IPS-11a (cell line): ENCODE results near the gene MTHFD1L.

Experiments
- H3K4me3 ChIP-seq: one replicate; pipeline ENCODE4 v1.5.1; 2013; ENCODE audit warnings: low read depth, low read length, control low read depth

The MTHFD1L gene

DNA sequence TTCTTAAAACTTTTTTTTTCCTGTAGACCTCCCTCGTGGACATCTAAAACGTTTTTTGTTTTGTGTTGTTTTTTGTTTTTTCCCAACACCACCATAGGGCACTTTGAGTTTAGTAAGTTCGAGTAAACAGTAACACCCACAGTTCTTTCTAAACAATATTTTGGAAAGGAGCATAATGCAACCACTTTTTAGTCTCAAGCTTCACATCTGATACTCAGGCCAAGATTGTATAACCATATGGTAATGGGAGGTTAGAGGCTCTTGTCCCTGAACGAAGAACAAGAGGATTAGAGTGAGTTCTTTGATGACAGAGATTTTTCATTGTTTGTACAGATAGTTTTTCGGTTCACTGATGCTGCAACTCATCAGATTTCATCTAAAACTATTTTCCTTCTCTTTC lies 144.6 kb downstream of the MTHFD1L start:
- H3K4me3 ChIP-seq: no peak overlapping the region

- no peak overlapping the region for H3K4me3 ChIP-seq
These were observed 147.1 kb downstream of the MTHFD1L start for GRCh38 chr6:151012321-151013294.

- H3K4me3 ChIP-seq: no peak overlapping the region
These were observed 149.1 kb downstream of the MTHFD1L start for GRCh38 chr6:151014404-151015100.

- H3K4me3 ChIP-seq: no peak overlapping the region
These were observed 149.7 kb downstream of the MTHFD1L start for GRCh38 chr6:151015101-151015700.

DNA sequence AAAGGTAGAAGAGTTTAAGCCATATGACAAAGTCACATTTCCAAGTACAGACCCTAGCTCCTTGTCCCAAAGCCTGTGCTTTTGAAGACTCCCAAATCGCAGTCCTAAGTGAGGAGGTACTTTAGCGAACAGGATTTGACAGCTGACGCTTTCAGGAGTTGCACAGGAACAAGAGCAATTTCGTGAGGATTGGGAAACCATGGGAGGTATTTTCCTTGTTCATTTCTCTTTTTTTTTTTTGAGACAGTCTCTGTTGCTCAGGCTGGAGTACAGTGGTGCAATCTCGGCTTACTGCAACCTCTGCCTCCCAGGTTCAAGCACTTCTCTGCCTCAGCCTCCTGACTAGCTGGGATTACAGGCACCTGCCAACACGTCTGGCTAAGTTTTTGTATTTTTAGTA lies 150.6 kb downstream of the MTHFD1L start:
- H3K4me3 ChIP-seq: no peak overlapping the region

GRCh38 chr6:151018046-151018445 lies 152.5 kb downstream of the MTHFD1L start:
- no peak overlapping the region for H3K4me3 ChIP-seq

DNA sequence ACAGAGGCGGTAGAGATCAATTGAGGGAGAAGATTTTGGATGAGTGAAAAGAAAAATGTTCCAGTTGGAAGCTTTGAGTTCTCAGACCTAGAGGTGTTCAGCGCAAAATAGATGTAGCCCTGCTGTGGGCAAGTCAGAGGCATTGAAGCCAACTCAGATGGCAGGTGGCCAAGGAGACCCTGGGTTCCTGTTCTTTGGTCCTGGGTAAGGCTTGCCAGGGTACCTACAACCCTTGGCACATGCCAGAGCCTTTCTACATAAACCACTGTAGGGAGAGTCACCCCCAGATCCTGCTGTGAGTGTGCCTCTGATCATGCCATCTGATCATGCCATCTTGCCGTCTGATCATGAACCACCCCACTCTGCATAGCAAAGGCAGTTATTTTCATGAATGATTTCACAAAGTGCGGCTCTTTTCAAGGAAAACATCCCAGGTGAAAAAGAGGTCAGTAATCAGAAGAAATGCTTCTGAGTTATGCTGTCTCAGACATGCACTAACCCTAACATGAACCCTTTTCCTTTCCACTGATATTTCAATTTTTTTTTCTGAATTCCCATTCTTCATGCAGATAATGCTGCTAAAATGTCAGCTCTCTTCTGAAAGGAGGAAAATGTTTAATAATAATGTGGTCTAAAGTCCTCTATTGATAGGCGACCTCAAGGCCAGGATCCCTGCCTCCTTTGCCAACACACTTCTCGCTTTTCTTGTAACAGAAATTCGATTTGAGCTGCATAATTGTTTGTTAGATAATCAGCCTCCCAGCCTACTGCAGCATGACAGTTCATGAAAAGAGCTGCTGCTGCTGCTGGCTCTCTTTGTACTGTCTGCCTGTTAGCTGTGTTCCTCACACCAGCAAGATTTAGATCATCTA lies 153.6 kb downstream of the MTHFD1L start:
- no peak overlapping the region for H3K4me3 ChIP-seq

- H3K4me3 ChIP-seq: no peak overlapping the region
These were observed 156.4 kb downstream of the MTHFD1L start for GRCh38 chr6:151021896-151022295.

DNA sequence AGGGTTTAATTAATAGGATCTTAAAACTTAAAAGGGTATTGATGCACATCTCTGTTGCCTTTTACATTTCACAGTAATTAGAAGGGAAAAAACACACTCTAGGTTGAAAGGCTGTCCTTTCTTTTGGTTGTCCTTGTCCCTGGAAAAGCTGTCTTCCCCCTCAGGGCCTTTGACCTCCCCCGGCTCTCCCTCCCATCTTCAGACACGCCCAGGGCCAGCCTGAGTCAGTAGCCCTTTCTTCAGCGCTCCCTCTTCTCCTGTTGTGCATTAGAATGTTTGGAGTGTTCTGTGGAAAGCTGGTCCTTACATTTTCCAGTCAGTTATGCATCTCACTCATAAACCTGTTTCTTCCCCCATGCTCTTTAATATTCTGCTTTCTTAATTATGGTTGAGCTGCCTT lies 157.0 kb downstream of the MTHFD1L start:
- no peak overlapping the region for H3K4me3 ChIP-seq

DNA sequence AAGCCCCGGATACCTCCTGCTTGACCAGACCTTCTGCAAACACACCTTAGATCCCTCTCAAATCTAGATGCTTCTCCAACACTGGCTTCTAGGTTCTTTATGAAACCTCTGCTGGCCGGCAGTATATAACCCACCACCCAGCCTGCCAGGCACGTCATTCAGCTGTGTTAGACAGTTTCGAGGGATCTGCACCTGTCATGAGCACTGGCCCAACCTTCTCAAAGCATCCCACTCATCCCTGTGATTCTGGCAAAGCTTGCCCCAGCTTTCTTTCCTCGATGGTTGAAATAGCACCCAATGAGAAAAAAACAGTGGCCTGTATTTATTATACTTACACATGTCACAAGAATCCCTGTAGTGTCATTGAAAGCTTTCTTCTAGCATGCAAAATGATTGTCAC lies 157.8 kb downstream of the MTHFD1L start:
- no peak overlapping the region for H3K4me3 ChIP-seq

- H3K4me3 ChIP-seq: no peak overlapping the region
These were observed 159.1 kb downstream of the MTHFD1L start for GRCh38 chr6:151024597-151024996.

- no peak overlapping the region for H3K4me3 ChIP-seq
These were observed 159.6 kb downstream of the MTHFD1L start for GRCh38 chr6:151025076-151025475.

GRCh38 chr6:151026041-151026663 lies 160.7 kb downstream of the MTHFD1L start:
- no peak overlapping the region for H3K4me3 ChIP-seq

DNA sequence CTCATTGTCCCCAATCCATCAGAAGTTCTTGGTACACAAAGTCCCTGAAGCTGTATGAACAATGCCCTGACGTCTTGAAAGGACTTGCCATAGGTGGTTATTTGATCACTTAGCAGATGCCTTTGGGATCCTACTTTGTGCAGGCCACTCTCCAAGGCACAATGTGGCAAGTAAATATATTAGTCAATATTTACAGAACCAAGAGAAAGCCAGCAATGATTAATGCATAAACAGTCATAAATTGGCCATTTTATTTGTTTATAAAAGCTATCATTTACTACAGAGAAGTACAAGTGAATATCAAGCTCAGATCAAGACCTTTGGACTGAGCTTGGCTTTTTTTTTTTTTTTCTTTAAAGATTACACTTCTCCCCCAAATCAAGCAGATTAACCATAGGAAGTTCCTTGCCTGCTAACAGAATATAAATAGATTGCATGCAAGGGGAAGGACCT lies 161.8 kb downstream of the MTHFD1L start:
- H3K4me3 ChIP-seq: no peak overlapping the region

- no peak overlapping the region for H3K4me3 ChIP-seq
These were observed 162.7 kb downstream of the MTHFD1L start for GRCh38 chr6:151027936-151028838.

DNA sequence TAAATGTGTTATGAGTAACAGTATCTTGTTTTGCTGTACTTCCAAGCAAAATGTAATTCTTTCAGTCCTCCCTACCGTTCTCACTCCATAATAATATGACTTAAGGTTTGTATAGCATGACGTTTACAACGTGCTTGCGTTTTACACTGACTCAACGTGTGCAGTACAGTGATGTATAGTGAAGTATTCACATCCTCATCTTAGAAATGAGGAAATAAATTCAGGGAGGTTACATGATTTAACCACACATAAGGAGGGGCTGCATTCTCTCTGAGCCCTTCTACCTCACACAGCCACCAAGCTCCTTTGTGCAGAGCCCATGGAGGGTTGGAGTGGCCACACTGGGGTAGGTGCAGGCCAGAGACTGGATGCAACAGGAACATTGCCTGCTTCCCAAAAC lies 164.5 kb downstream of the MTHFD1L start:
- no peak overlapping the region for H3K4me3 ChIP-seq

GRCh38 chr6:151032034-151032433 lies 166.5 kb downstream of the MTHFD1L start:
- no peak overlapping the region for H3K4me3 ChIP-seq

DNA sequence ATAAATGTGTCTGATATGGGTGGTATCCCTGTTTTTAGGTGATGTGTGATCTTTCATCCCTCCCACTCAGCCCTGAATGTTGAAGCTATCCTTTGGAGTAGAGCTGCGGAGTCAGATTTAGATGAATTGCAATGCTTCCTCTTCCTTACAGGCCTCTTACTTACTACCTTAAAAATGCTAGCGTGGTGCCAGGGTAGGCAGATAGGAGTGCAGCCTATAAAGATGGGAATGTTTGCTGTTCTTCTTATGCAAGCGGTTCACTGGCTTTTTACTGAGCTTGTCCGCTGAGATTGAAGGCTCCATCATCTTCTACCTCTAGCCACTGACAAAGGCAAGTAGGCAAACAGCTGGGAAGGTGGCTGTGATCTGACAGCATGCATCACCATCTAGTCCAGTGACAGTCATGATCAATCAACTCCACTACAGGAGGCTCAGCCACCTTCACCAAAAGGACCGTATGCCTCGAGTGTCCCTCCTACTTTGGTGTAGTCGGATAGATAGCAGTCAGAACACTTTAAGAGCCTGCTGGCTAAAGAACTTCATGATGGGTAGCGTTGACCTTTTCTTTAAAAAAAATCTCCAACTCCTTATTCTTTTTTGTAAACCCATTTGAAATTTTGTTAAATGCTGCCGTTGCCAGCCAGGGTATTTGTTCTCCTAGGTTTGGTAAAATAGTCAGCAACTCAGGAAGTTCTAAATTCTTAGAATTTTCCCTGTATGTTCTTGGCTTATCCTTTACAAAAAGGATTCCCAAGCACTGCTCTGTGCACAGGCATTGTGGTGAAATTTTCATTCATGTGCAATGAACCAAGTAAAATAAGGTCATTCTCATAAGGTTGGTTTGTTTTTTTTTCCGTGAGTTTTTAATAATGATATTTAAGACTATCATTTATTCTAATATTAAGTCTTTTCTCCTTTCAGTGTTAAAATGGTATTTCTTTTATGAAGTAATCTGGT lies 169.6 kb downstream of the MTHFD1L start:
- no peak overlapping the region for H3K4me3 ChIP-seq
